OCI-LY1 (cell line): Measurements from ENCODE around the gene KLHL29.

Experiments
- H2AFZ ChIP-seq: fragments of 200-600 bp; sonication (generic), shearing (Covaris generic); 2 replicates; pipeline ENCODE4 v1.6.0; 2014; ENCODE audit warnings: antibody characterized with exemption, mild to moderate bottlenecking, low read length
- H3F3A ChIP-seq: fragments of 200-600 bp; sonication (generic), shearing (Covaris generic); 2 replicates; pipeline ENCODE4 v1.6.0; 2014; ENCODE audit warnings: mild to moderate bottlenecking, antibody characterized with exemption, low read length, moderate library complexity; ENCODE audit not compliant: insufficient read depth
- H3K27ac ChIP-seq: fragments of 200-600 bp; sonication (generic); 2 replicates; pipeline ENCODE4 v1.5.1; 2014; ENCODE audit warnings: low read length, mixed run types, mild to moderate bottlenecking, low read depth; ENCODE audit not compliant: poor library complexity, severe bottlenecking
- H3K27me3 ChIP-seq: fragments of 200-600 bp; sonication (generic); 2 replicates; pipeline ENCODE4 v1.6.0; 2014; ENCODE audit warnings: antibody characterized with exemption, mild to moderate bottlenecking, low read length, moderate library complexity; ENCODE audit not compliant: insufficient read depth
- H3K36me3 ChIP-seq: fragments of 200-600 bp; sonication (generic); 2 replicates; pipeline ENCODE4 v1.6.1; 2014; ENCODE audit warnings: mild to moderate bottlenecking, antibody characterized with exemption, low read length, moderate library complexity, mixed read lengths; ENCODE audit not compliant: insufficient read depth
- H3K4me1 ChIP-seq: fragments of 200-600 bp; sonication (generic); 2 replicates; pipeline ENCODE4 v1.5.1; 2014; ENCODE audit warnings: mild to moderate bottlenecking, low read length, moderate library complexity; ENCODE audit not compliant: insufficient read depth, severe bottlenecking
- H3K4me2 ChIP-seq: fragments of 200-600 bp; sonication (generic), shearing (Covaris generic); 2 replicates; pipeline ENCODE4 v1.6.1; 2014; ENCODE audit warnings: low read length
- H3K4me3 ChIP-seq: fragments of 200-600 bp; sonication (generic); 2 replicates; pipeline ENCODE4 v1.5.1; 2014; ENCODE audit warnings: low read length, low read depth, mild to moderate bottlenecking, mixed read lengths; ENCODE audit not compliant: poor library complexity, severe bottlenecking
- H3K79me2 ChIP-seq: fragments of 200-600 bp; shearing (Covaris generic); 2 replicates; pipeline ENCODE4 v1.6.1; 2016; ENCODE audit warnings: mixed run types, low read length, mixed read lengths; ENCODE audit not compliant: insufficient read depth
- H3K9ac ChIP-seq: fragments of 200-600 bp; sonication (generic), shearing (Covaris generic); 2 replicates; pipeline ENCODE4 v1.6.1; 2014; ENCODE audit warnings: mild to moderate bottlenecking, low read length, mixed read lengths
- H3K9me2 ChIP-seq: fragments of 200-600 bp; sonication (generic), shearing (Covaris generic); 2 replicates; pipeline ENCODE4 v1.6.1; 2014; ENCODE audit warnings: low read depth, mild to moderate bottlenecking, low read length, mixed read lengths
- H3K9me3 ChIP-seq: fragments of 200-600 bp; shearing (Covaris generic); 2 replicates; pipeline ENCODE4 v1.6.1; 2014; ENCODE audit warnings: low read length, mixed read lengths
- H4K20me1 ChIP-seq: fragments of 200-600 bp; sonication (generic), shearing (Covaris generic); 2 replicates; pipeline ENCODE4 v1.6.0; 2016; ENCODE audit warnings: mild to moderate bottlenecking, low read length; ENCODE audit not compliant: insufficient read depth
- EZH2 ChIP-seq: fragments of 200-600 bp; sonication (generic), shearing (Covaris generic); IDR thresholded peaks from 2 replicates; pipeline ENCODE4 v1.8.0; 2017; ENCODE audit warnings: borderline replicate concordance, mixed run types, mild to moderate bottlenecking, antibody characterized with exemption, low read length, moderate library complexity, mixed read lengths
- TF ChIP-seq, protein P1 (sequence below): fragments of 200-600 bp; sonication (generic), shearing (Covaris generic); IDR thresholded peaks from 2 replicates; pipeline ENCODE4 v1.5.1; 2017; ENCODE audit warnings: mild to moderate bottlenecking, antibody characterized with exemption, low read length, moderate library complexity, mixed read lengths

The KLHL29 gene

GRCh38 chr2:23751747-23752265, 366.8 kb downstream of the KLHL29 start:
- Histone ChIP-seq H3K9ac (no peak overlapping the region), H3K36me3 (peaks cover 47% of the 10 kb centered on the region; the same call in 1 of the 2 replicates), H3F3A (0 out of 2 replicates have a peak, but pooled peaks cover 2% of the 10 kb centered on the region), H3K9me2 (no peaks in the 10 kb centered on the region), H2AFZ (no peak overlapping the region), H3K27me3 (no peaks in the 10 kb centered on the region), H3K9me3 (no peaks in the 10 kb centered on the region), H4K20me1 (no peaks in the 10 kb centered on the region), H3K4me1 (peaks cover 1% of the 10 kb centered on the region), H3K4me3 (no peak overlapping the region), H3K27ac (no peak overlapping the region), H3K79me2 (no peaks in the 10 kb centered on the region), H3K4me2 (no peak overlapping the region)
- TF ChIP-seq, protein P1, sequence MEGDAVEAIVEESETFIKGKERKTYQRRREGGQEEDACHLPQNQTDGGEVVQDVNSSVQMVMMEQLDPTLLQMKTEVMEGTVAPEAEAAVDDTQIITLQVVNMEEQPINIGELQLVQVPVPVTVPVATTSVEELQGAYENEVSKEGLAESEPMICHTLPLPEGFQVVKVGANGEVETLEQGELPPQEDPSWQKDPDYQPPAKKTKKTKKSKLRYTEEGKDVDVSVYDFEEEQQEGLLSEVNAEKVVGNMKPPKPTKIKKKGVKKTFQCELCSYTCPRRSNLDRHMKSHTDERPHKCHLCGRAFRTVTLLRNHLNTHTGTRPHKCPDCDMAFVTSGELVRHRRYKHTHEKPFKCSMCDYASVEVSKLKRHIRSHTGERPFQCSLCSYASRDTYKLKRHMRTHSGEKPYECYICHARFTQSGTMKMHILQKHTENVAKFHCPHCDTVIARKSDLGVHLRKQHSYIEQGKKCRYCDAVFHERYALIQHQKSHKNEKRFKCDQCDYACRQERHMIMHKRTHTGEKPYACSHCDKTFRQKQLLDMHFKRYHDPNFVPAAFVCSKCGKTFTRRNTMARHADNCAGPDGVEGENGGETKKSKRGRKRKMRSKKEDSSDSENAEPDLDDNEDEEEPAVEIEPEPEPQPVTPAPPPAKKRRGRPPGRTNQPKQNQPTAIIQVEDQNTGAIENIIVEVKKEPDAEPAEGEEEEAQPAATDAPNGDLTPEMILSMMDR: no peak

- Histone ChIP-seq H3F3A (0 out of 2 replicates have a peak, but pooled peaks cover 2% of the 10 kb centered on the region), H3K4me1 (no peaks in the 10 kb centered on the region), H3K4me2 (no peak overlapping the region), H3K27me3 (no peaks in the 10 kb centered on the region), H3K9ac (no peak overlapping the region), H3K9me2 (no peaks in the 10 kb centered on the region), H3K9me3 (no peaks in the 10 kb centered on the region), H4K20me1 (no peaks in the 10 kb centered on the region), H3K36me3 (peaks cover 62% of the 10 kb centered on the region; the same call in 1 of the 2 replicates), H2AFZ (no peak overlapping the region), H3K27ac (no peak overlapping the region), H3K79me2 (no peaks in the 10 kb centered on the region), H3K4me3 (no peak overlapping the region)
- no peak for TF ChIP-seq EZH2
- TF ChIP-seq, protein P1: no peak
These were observed 368.5 kb downstream of the KLHL29 start for GRCh38 chr2:23753291-23754010.

DNA sequence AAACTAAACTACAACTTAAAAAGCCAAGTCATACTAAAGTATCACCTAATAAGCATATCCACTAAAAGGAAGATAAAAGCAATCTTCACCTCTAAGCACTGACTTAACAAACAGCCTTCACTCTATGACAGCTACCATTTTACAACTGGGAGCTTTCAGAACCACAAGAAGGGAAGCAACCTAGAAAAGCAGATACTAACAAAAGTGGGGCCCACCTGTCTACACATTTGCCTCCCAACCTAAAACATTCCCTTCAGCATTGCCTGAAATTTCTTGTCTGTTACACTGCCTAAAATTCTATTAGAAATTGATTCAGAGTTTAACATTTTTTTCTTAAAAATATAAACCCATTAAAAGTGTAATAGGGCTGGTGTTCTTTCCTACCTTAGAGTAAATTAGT, 370.0 kb downstream of the KLHL29 start:
- TF ChIP-seq, protein P1: no peak
- no peak for TF ChIP-seq EZH2
- Histone ChIP-seq H2AFZ (no peak overlapping the region), H3K9me3 (no peaks in the 10 kb centered on the region), H3K4me2 (no peak overlapping the region), H3K9me2 (no peaks in the 10 kb centered on the region), H3K27me3 (no peaks in the 10 kb centered on the region), H3K4me1 (no peaks in the 10 kb centered on the region), H3K27ac (no peak overlapping the region), H3K36me3 (peaks cover 69% of the 10 kb centered on the region; the same call in 1 of the 2 replicates), H3K4me3 (no peak overlapping the region), H3K79me2 (no peaks in the 10 kb centered on the region), H3F3A (0 out of 2 replicates have a peak, but pooled peaks cover 2% of the 10 kb centered on the region), H3K9ac (no peak overlapping the region), H4K20me1 (no peaks in the 10 kb centered on the region)
